AG04449 (cell line): ENCODE results near the gene ZFHX3.

Experiments
- CTCF ChIA-PET: fragments of 350-600 bp; formaldehyde crosslinking; extraction: SDS; loops from one replicate; lab custom pipeline; 2021; ENCODE audit warnings: antibody characterized with exemption; lab: Yijun Ruan, JAX
- POLR2A ChIA-PET: fragments of 400-600, 350-600 bp; formaldehyde crosslinking; extraction: SDS; loops from one replicate; lab custom pipeline; 2020; ENCODE audit warnings: antibody characterized with exemption, inconsistent platforms; lab: Yijun Ruan, JAX
- DNase-seq: peaks from one replicate; pipeline ENCODE4 v3.0.0-alpha.2; 2010; ENCODE audit warnings: low read depth, low spot score
- H3K4me3 ChIP-seq: 2 replicates; pipeline ENCODE4 v1.5.1; 2011; ENCODE audit warnings: low read depth, mild to moderate bottlenecking, control low read depth, low read length
- CTCF ChIP-seq: IDR thresholded peaks from one replicate; pipeline ENCODE4 v1.5.1; 2011; ENCODE audit warnings: mild to moderate bottlenecking, moderate library complexity, low read length, control low read depth, inconsistent platforms; ENCODE audit not compliant: insufficient read depth; ENCODE audit errors: missing control alignments

Gene ZFHX3

GRCh38 chr16:72736074-72736473, 311.9 kb downstream of the ZFHX3 start:
- ChIA-PET POLR2A (no interaction called here), CTCF (interaction anchor here (0.6 kb wide), 1 partner anchor 26 kb away, joined by 3 read pairs; no protein-coding TSS in a partner anchor)
- TF ChIP-seq CTCF: no peak
- H3K4me3 ChIP-seq: no peak overlapping the region
- DNase-seq: no peak
